ENCODE data around the gene LPP. TPM values are rescaled to one million over a fixed set of nuclear protein-coding genes. Genes with fewer than 3 reads are reported as not detected.

LPP gene
- total and polyA plus RNA-seq, 9 of the 15 experiments (the other 6 are each of a cell fraction or from before 2014, with no cell fraction given): 0.07 to 0.18 TPM; not detected in 7

DNA sequence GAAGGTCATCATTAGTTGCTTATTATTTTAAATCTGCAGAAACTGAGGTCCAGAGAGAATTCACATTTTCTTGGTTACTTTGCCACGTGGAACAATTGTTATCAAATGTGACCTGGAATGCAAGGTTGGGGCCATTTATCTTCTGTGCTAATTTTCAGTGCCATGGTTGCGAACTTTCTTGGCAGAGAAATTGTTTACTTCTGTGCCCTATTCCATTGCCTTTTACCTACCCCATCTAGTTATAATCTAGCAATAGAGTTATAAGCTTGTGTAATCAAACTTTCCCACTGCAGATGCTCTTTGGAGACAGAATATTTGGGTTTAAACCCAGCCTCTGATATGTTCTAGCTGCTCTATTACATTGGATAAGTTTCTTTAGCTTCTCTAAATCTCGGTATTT is 242.9 kb downstream of the LPP start (continued):
- TF ChIP-seq, protein P1, sequence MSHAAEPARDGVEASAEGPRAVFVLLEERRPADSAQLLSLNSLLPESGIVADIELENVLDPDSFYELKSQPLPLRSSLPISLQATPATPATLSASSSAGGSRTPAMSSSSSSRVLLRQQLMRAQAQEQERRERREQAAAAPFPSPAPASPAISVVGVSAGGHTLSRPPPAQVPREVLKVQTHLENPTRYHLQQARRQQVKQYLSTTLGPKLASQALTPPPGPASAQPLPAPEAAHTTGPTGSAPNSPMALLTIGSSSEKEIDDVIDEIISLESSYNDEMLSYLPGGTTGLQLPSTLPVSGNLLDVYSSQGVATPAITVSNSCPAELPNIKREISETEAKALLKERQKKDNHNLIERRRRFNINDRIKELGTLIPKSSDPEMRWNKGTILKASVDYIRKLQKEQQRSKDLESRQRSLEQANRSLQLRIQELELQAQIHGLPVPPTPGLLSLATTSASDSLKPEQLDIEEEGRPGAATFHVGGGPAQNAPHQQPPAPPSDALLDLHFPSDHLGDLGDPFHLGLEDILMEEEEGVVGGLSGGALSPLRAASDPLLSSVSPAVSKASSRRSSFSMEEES (CRISPR knock-in tag; IDR thresholded peaks at IDR 0.05): no peak
- TF ChIP-seq HMG20A (CRISPR knock-in tag; conservative IDR thresholded peaks at IDR 0.05) (no peak), ELF1 (tag; IDR thresholded peaks at IDR 0.05) (no peak)
- TF ChIP-seq, protein P2, sequence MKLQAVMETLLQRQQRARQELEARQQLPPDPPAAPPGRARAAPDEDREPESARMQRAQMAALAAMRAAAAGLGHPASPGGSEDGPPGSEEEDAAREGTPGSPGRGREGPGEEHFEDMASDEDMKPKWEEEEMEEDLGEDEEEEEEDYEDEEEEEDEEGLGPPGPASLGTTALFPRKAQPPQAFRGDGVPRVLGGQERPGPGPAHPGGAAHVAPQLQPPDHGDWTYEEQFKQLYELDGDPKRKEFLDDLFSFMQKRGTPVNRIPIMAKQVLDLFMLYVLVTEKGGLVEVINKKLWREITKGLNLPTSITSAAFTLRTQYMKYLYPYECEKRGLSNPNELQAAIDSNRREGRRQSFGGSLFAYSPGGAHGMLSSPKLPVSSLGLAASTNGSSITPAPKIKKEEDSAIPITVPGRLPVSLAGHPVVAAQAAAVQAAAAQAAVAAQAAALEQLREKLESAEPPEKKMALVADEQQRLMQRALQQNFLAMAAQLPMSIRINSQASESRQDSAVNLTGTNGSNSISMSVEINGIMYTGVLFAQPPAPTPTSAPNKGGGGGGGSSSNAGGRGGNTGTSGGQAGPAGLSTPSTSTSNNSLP (IDR thresholded peaks at IDR 0.05; ENCODE audit: borderline replicate concordance, low read depth, low read length): no peak

DNA sequence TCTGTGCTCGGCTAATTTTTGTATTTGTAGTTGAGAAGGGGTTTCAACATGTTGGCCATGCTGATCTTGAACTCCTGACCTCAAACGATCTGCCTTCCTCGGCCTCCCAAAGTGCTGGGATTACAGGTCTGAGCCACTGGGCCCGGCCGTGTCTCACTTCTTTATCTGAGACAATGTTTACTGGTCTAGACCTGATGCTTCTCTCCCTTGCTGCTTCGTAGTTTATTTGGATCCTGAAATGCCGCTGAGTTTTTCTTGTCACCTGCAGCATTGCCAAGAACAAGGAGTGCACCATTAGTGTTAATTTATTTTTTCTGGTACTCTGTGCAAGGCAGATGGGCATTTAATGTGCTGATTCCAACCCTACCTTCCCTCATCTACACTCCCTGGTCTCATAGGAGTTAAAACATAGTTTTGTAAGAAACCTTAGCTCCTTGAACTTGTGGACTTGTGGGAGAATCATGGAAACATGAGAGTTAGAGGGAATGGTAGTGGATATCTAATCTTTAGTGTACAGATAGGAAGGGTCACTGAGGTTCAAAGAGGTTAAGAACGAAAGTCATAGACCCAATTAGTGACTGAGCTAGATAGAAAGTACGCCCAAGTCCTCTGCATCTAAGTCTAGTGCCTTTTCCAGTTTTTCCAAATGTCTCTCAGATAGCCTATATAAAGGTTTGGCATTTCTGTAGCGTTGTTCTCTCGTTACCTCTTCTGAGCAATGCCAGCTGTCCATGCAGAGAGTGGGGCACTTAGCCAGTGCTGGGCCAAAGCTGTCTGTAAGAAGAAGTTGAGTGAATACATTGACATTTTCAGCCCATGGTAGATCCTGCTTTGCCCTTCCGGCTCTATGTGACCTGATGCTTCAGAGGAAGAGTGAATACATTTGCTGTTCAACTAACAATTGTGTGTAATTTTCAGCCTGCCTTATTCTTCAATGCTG is 244.1 kb downstream of the LPP start:
- intact Hi-C loops (cut with micrococcal nuclease): no loop called here
- DNase-seq (ENCODE audit: extremely low read depth in 1 of 4, low spot score in 3 of 4) (no peak), FAIRE-seq (no peak), ATAC-seq (no peak)
- CTCF ChIA-PET (ENCODE audit: low intra/inter-chr PET ratio): no interaction called here
- no peak overlapping the region for H3K4me2 ChIP-seq (ENCODE audit: insufficient read depth, low read length)
- BruUV-seq (replicated peaks): no TSS peak
- in situ Hi-C loops (cut with MboI): no loop called here
- WGBS (ENCODE audit: insufficient coverage, low coverage, missing lambda C conversion rate): under 1% methylated on average over 12 of the region's 12 CpGs
- no peak overlapping the region for H3K27ac ChIP-seq (ENCODE audit: extremely low read depth, low read depth, low read length)
- no peak overlapping the region for H3K4me3 ChIP-seq
- no peaks in the 10 kb centered on the region for H3K9me3 ChIP-seq (replicated peaks; ENCODE audit: control insufficient read depth, insufficient read depth, low read depth, low read length)
- no peak overlapping the region for H3K9ac ChIP-seq (ENCODE audit: insufficient read depth in 1 of 2, low read depth in 2 of 2, low read length in 2 of 2)
- H3K79me2 ChIP-seq (ENCODE audit: control insufficient read depth, insufficient read depth, low read length): no peaks in the 10 kb centered on the region
- no peaks in the 10 kb centered on the region for H3K36me3 ChIP-seq (ENCODE audit: control insufficient read depth, insufficient read depth, low read length)
- no peaks in the 10 kb centered on the region for H3K27me3 ChIP-seq (ENCODE audit: control insufficient read depth in 2 of 2, insufficient read depth in 2 of 2, low read length in 2 of 2)
- H4K20me1 ChIP-seq (replicated peaks; ENCODE audit: control insufficient read depth, insufficient read depth, low read length): no peaks in the 10 kb centered on the region
- H3K4me1 ChIP-seq (replicated peaks in 1 of 2; ENCODE audit: control insufficient read depth in 2 of 2, insufficient read depth in 2 of 2, low read length in 2 of 2): no peaks in the 10 kb centered on the region
- POLR2A ChIA-PET: interaction anchor here (0.8 kb wide), 1 partner anchor 826 kb away, joined by 3 read pairs; no protein-coding TSS in a partner anchor
- H2AFZ ChIP-seq (ENCODE audit: low read depth, low read length): no peak overlapping the region
- no peaks in the 10 kb centered on the region for H3K9me1 ChIP-seq (ENCODE audit: control insufficient read depth, insufficient read depth, low read length)
- TF ChIP-seq MEF2D (tag; conservative IDR thresholded peaks at IDR 0.05; ENCODE audit: low read depth) (no peak), MAFG (tag; conservative IDR thresholded peaks at IDR 0.05) (no peak), ETV5 (CRISPR knock-in tag; IDR thresholded peaks at IDR 0.05; ENCODE audit: low read depth) (no peak)
- TF ChIP-seq, protein P3, sequence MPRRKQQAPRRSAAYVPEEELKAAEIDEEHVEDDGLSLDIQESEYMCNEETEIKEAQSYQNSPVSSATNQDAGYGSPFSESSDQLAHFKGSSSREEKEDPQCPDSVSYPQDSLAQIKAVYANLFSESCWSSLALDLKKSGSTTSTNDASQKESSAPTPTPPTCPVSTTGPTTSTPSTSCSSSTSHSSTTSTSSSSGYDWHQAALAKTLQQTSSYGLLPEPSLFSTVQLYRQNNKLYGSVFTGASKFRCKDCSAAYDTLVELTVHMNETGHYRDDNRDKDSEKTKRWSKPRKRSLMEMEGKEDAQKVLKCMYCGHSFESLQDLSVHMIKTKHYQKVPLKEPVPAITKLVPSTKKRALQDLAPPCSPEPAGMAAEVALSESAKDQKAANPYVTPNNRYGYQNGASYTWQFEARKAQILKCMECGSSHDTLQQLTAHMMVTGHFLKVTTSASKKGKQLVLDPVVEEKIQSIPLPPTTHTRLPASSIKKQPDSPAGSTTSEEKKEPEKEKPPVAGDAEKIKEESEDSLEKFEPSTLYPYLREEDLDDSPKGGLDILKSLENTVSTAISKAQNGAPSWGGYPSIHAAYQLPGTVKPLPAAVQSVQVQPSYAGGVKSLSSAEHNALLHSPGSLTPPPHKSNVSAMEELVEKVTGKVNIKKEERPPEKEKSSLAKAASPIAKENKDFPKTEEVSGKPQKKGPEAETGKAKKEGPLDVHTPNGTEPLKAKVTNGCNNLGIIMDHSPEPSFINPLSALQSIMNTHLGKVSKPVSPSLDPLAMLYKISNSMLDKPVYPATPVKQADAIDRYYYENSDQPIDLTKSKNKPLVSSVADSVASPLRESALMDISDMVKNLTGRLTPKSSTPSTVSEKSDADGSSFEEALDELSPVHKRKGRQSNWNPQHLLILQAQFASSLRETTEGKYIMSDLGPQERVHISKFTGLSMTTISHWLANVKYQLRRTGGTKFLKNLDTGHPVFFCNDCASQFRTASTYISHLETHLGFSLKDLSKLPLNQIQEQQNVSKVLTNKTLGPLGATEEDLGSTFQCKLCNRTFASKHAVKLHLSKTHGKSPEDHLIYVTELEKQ (CRISPR knock-in tag; IDR thresholded peaks at IDR 0.05): no peak
- TF ChIP-seq, protein P4, sequence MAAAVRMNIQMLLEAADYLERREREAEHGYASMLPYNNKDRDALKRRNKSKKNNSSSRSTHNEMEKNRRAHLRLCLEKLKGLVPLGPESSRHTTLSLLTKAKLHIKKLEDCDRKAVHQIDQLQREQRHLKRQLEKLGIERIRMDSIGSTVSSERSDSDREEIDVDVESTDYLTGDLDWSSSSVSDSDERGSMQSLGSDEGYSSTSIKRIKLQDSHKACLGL (CRISPR knock-in tag; IDR thresholded peaks at IDR 0.05; ENCODE audit: borderline replicate concordance, poor library complexity, severe bottlenecking): no peak

All from K562 (cell line).